Neural progenitor cell (in vitro differentiated cells): ENCODE results near the gene LSMEM2.

Experiments
- EZH2 ChIP-seq: fragments of 200-600 bp; sonication (generic); IDR thresholded peaks from 2 replicates; pipeline ENCODE4 v1.6.1; 2017; ENCODE audit warnings: antibody characterized with exemption, mild to moderate bottlenecking, moderate library complexity
- EZH2phosphoT487 ChIP-seq: fragments of 200-600 bp; sonication (generic); IDR thresholded peaks from 2 replicates; pipeline ENCODE4 v1.6.1; 2017; ENCODE audit warnings: antibody characterized with exemption
- TF ChIP-seq, protein P1 (sequence below): fragments of 200-600 bp; sonication (generic); IDR thresholded peaks from 2 replicates; pipeline ENCODE4 v1.5.1; 2017; ENCODE audit warnings: antibody characterized with exemption, mild to moderate bottlenecking

DNA sequence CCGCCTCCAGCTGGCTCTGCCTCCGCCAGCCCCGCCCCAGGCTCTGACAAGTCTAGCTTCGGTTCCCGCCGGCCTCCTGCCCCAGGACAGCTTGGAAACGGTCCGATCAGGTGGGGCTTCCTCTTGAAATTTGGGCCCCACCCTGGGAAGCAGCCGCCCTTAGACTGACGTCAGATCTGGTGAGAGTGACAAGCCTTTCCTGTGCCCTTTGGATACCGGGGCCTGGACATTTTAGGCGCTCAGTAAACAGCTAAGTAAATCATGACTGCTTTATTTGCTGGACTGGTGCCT is 20.7 kb downstream of the LSMEM2 start:
- TF ChIP-seq, protein P1, sequence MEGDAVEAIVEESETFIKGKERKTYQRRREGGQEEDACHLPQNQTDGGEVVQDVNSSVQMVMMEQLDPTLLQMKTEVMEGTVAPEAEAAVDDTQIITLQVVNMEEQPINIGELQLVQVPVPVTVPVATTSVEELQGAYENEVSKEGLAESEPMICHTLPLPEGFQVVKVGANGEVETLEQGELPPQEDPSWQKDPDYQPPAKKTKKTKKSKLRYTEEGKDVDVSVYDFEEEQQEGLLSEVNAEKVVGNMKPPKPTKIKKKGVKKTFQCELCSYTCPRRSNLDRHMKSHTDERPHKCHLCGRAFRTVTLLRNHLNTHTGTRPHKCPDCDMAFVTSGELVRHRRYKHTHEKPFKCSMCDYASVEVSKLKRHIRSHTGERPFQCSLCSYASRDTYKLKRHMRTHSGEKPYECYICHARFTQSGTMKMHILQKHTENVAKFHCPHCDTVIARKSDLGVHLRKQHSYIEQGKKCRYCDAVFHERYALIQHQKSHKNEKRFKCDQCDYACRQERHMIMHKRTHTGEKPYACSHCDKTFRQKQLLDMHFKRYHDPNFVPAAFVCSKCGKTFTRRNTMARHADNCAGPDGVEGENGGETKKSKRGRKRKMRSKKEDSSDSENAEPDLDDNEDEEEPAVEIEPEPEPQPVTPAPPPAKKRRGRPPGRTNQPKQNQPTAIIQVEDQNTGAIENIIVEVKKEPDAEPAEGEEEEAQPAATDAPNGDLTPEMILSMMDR = no peak
- TF ChIP-seq EZH2 = no peak
- TF ChIP-seq EZH2phosphoT487 = no peak
